Kidney (tissue), 14 donors: ENCODE data around the gene DBNL. TPM values are rescaled to one million over a fixed set of nuclear protein-coding genes. Genes with fewer than 3 reads are reported as not detected.

Experiments used
- DNase-seq, 5 donors: peaks; one replicate each; pipeline ENCODE4 v3.0.0-alpha.2; 2013 to 2020
- FAIRE-seq: peaks from 2 replicates; lab custom pipeline; 2012; peaks lifted over from hg19 to GRCh38; lab: Jason Lieb, UNC
- H3K27ac ChIP-seq, 2 donors: one replicate each; pipeline ENCODE4 v1.7.0; 2013; ENCODE audit warnings: low read depth in 2 of 2, low read length in 2 of 2, inconsistent platforms in 1 of 2
- H3K27me3 ChIP-seq: one replicate; pipeline ENCODE4 v1.7.1; 2013; ENCODE audit warnings: low read length, inconsistent platforms; ENCODE audit not compliant: control insufficient read depth, insufficient read depth
- H3K36me3 ChIP-seq, 3 donors: one replicate each; pipeline versions ENCODE4 v1.7.0 to v1.7.1; 2013; ENCODE audit warnings: low read length in 3 of 3, control low read depth in 1 of 3, inconsistent platforms in 1 of 3; ENCODE audit not compliant: insufficient read depth in 3 of 3, control insufficient read depth in 2 of 3
- H3K4me1 ChIP-seq, 3 donors: one replicate each; pipeline versions ENCODE4 v1.7.0 to v1.7.1; 2013; ENCODE audit warnings: low read length in 3 of 3, inconsistent platforms in 1 of 3, low read depth in 1 of 3; ENCODE audit not compliant: control insufficient read depth in 2 of 3, insufficient read depth in 2 of 3
- H3K4me3 ChIP-seq, 3 donors: one replicate each; pipeline versions ENCODE4 v1.7.0 to v1.8.1; 2013; ENCODE audit warnings: low read length in 3 of 3, control low read depth in 1 of 3, inconsistent platforms in 1 of 3
- H3K9ac ChIP-seq, 3 donors: one replicate each; pipeline versions ENCODE4 v1.7.0 to v1.7.1; 2013; ENCODE audit warnings: low read length in 3 of 3, control low read depth in 1 of 3, inconsistent platforms in 1 of 3
- H3K9me3 ChIP-seq, 3 donors: one replicate each; pipeline versions ENCODE4 v1.7.0 to v1.7.1; 2013; ENCODE audit warnings: low read length in 3 of 3, control low read depth in 1 of 3, inconsistent platforms in 1 of 3; ENCODE audit not compliant: control insufficient read depth in 2 of 3, insufficient read depth in 1 of 3
- intact Hi-C: fragments of 100-400 bp; cut with DNase I; formaldehyde crosslinking; loops from one replicate; pipeline ENCODE4 v1.11.1; 2022
- polyA plus RNA-seq: library from polyadenylated mRNA; stranded (reverse); fragments of 350-450 nt; fragmentation: Illumina TruSeq; extraction: RNeasy Lipid Tissue Mini Kit (QIAGEN cat#74804); gene quantifications from one replicate; pipeline ENCODE4 v1.2.3, GENCODE V29; 2014; ENCODE audit warnings: low read depth, low replicate concordance; ENCODE audit not compliant: insufficient read depth
- total RNA-seq: library from RNA; stranded (reverse); fragmentation: NEBNext Ultra II Directional; extraction: Animal tissue kit (Norgen Biotek cat#: 25700); gene quantifications from one replicate; pipeline ENCODE4 v1.2.1, GENCODE V29; 2021
- TF ChIP-seq, protein P1 (sequence below): IDR thresholded peaks from 3 replicates; pipeline ENCODE4 v1.5.1; 2012; ENCODE audit warnings: mild to moderate bottlenecking, moderate library complexity, borderline replicate concordance; ENCODE audit not compliant: insufficient read depth; ENCODE audit errors: extremely low read depth
- donor health status: control.
- donor health status: control.
- donor health status: control.
- donor health status: control.
- donor health status: control.
- donor health status: DM: yes; HTN: yes; CAD: no.
- donor health status: Normal renal cell carcinoma (clear cell type).

Gene DBNL
- total and polyA plus RNA-seq, 2 donors from 2014 or later = 85.9 to 103 TPM

- DNase-seq (peak; percentile 52 to 81 (median 56)), FAIRE-seq (no peak)
- no peaks in the 10 kb centered on the region for H3K27me3 ChIP-seq
- H3K27ac ChIP-seq = peak overlapping the region; percentile 62 to 80
- H3K9me3 ChIP-seq = no peaks in the 10 kb centered on the region
- intact Hi-C loops = no loop called here
- TF ChIP-seq, protein P1, sequence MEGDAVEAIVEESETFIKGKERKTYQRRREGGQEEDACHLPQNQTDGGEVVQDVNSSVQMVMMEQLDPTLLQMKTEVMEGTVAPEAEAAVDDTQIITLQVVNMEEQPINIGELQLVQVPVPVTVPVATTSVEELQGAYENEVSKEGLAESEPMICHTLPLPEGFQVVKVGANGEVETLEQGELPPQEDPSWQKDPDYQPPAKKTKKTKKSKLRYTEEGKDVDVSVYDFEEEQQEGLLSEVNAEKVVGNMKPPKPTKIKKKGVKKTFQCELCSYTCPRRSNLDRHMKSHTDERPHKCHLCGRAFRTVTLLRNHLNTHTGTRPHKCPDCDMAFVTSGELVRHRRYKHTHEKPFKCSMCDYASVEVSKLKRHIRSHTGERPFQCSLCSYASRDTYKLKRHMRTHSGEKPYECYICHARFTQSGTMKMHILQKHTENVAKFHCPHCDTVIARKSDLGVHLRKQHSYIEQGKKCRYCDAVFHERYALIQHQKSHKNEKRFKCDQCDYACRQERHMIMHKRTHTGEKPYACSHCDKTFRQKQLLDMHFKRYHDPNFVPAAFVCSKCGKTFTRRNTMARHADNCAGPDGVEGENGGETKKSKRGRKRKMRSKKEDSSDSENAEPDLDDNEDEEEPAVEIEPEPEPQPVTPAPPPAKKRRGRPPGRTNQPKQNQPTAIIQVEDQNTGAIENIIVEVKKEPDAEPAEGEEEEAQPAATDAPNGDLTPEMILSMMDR = no peak
- H3K9ac ChIP-seq = peak overlapping the region; percentile 29 to 46 (median 44)
- no peaks in the 10 kb centered on the region for H3K36me3 ChIP-seq
- H3K4me3 ChIP-seq = peak overlapping the region; percentile 49 to 63 (median 62)
- H3K4me1 ChIP-seq = peaks cover 0 to 5% (median 5%) of the 10 kb centered on the region in 3 donors
Measured at GRCh38 chr7:44104860-44105771, 60.6 kb downstream of the DBNL start.

DNA sequence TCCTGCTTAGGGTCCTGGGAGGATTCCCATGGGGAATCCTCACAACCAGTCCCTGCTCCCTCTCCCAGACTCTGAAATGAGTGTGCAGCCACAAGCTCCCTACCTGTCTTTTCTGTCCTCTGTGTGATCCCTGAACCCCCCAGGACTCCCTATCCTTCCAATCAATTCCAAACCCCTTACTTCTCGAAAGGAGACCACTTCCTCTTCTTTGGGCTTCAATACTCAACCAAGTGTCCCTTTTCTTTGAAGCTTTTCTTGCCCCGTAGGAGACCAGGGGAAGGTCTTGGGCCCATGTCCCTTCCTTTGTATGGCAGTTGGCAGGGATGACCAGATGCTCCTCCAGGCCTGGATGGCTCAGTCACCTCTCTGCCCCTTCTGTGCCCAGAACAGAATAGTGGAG, 61.3 kb downstream of the DBNL start:
- Histone ChIP-seq H3K27ac (peak overlapping the region; percentile 55 to 62), H3K4me1 (peaks cover 0 to 5% (median 5%) of the 10 kb centered on the region in 3 donors), H3K9me3 (no peaks in the 10 kb centered on the region), H3K4me3 (peak overlapping the region in 2 of 3 donors; percentile 62 to 63), H3K9ac (peak overlapping the region in 1 of 3 donors; percentile 44), H3K36me3 (no peaks in the 10 kb centered on the region), H3K27me3 (no peaks in the 10 kb centered on the region)
- no peak for FAIRE-seq
- TF ChIP-seq, protein P1 = no peak
- intact Hi-C loops = no loop called here
- no peak for DNase-seq

- FAIRE-seq (no peak), DNase-seq (peak in 1 of 5 donors; percentile 56)
- H3K9me3 ChIP-seq = no peaks in the 10 kb centered on the region
- no peak overlapping the region for H3K9ac ChIP-seq
- H3K27ac ChIP-seq = no peak overlapping the region
- no peaks in the 10 kb centered on the region for H3K27me3 ChIP-seq
- peaks cover 0 to 5% (median 5%) of the 10 kb centered on the region in 3 donors for H3K4me1 ChIP-seq
- TF ChIP-seq, protein P1 = no peak
- intact Hi-C loops = no loop called here
- H3K36me3 ChIP-seq = no peaks in the 10 kb centered on the region
- no peak overlapping the region for H3K4me3 ChIP-seq
Measured at GRCh38 chr7:44106311-44107065, 62.0 kb downstream of the DBNL start.
